Measurements from ENCODE around the gene INTS7. TPM values are rescaled to one million over a fixed set of nuclear protein-coding genes. Genes with fewer than 3 reads are reported as not detected.

INTS7 gene
- total RNA-seq, 2 donors from 2014 or later: 6.6 to 8.6 TPM

DNA sequence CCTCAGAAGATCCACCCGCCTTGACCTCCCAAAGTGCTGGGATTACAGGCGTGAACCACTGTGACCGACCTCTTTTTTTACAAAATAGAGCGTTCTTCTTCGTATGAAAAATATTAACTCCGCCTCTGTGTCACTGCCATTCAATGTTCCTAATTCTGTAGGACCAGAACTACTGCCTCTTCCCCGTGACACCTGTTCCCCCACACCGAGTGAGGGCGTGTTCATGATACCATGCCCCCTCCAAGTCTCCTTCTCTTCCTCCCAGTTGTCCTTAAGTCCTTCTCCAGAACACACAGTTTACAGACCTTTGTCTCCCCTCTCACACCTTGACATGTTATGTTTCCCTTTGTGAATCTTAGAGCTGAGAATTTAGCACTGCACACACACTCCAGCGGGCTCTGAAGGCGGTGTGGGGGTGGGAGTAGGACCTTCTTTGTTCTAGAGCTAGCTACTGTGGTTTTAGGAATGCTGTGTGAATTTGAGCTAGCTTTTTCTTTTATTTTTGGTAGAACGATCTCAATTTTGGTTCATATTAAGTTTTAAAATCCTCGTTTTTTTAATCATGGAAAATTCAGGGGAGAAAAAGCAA lies 122.4 kb downstream of the INTS7 start:
- Histone ChIP-seq H3K4me3 (no peak overlapping the region), H3K9me3 (no peaks in the 10 kb centered on the region), H3K36me3 (replicated peaks in 1 of 2; ENCODE audit: insufficient read depth in 1 of 2, low read depth in 2 of 2) (no peaks in the 10 kb centered on the region), H3K27me3 (no peaks in the 10 kb centered on the region), H3K4me1 (peaks cover 14% of the 10 kb centered on the region), H3K27ac (no peak overlapping the region)
- TF ChIP-seq, protein P1, sequence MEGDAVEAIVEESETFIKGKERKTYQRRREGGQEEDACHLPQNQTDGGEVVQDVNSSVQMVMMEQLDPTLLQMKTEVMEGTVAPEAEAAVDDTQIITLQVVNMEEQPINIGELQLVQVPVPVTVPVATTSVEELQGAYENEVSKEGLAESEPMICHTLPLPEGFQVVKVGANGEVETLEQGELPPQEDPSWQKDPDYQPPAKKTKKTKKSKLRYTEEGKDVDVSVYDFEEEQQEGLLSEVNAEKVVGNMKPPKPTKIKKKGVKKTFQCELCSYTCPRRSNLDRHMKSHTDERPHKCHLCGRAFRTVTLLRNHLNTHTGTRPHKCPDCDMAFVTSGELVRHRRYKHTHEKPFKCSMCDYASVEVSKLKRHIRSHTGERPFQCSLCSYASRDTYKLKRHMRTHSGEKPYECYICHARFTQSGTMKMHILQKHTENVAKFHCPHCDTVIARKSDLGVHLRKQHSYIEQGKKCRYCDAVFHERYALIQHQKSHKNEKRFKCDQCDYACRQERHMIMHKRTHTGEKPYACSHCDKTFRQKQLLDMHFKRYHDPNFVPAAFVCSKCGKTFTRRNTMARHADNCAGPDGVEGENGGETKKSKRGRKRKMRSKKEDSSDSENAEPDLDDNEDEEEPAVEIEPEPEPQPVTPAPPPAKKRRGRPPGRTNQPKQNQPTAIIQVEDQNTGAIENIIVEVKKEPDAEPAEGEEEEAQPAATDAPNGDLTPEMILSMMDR (IDR thresholded peaks at IDR 0.05): no peak
- no peak for TF ChIP-seq POLR2A (IDR thresholded peaks at IDR 0.05)
- ATAC-seq: no peak
- DNase-seq: no peak
- 82 to 90% methylated on average over 13 of the region's 13 CpGs for WGBS, 2 donors
- intact Hi-C loops (cut with DNase I): no loop called here

DNA sequence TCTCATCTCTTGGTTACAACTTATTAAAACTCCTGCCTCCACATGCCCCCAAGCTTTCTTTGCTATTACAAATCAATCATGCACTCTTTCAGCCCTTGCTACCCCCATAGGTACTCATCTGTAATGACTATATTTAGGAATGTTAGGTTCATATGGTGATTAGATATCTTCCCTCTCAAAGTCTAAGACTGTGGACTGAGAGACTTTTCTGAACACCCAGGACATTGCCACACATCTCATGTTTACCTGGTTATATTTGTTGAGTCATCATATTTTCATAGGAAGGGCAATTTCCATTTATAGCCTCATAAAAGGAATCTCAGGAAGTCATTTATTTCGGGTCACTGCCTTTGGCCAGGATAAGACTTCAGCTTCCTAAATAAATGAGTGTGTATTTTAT lies 123.3 kb downstream of the INTS7 start:
- Histone ChIP-seq H3K27ac (no peak overlapping the region), H3K4me3 (no peak overlapping the region), H3K27me3 (no peaks in the 10 kb centered on the region), H3K36me3 (replicated peaks in 1 of 2; ENCODE audit: insufficient read depth in 1 of 2, low read depth in 2 of 2) (no peaks in the 10 kb centered on the region), H3K4me1 (peaks cover 6% of the 10 kb centered on the region), H3K9me3 (no peaks in the 10 kb centered on the region)
- no peak for TF ChIP-seq POLR2A (IDR thresholded peaks at IDR 0.05)
- TF ChIP-seq, protein P1 (IDR thresholded peaks at IDR 0.05): no peak
- DNase-seq: no peak
- no peak for ATAC-seq
- intact Hi-C loops (cut with DNase I): no loop called here
- 50 to 52% methylated on average over 1 of the region's 1 CpG for WGBS, 2 donors

DNA sequence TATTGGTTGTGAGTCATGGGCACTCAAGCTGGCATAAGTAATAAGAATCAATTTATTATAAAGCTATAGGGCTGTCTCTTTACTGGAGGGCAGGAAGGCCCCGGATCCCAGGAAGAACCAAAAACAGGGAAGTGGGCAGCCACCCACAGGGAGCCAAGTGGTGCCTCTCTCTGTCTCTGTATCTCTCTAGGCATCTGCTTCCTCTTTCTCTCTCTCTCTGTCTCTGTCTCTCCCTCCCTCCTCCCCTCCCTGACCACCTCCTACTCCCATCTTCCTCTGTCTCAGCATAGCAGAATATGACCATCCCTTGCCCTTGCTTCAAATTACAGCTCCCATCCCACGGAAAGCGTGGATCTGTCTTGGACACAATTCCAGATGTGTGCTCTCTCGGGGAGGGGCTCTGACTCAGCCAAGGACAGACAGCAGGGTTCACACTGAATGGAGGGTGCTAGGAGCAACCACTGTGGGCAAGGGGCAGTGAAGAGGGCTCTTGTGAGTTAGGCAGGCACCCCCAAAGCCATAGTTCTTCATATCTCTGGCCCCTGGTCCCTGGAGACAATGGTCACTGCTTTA lies 124.4 kb downstream of the INTS7 start:
- H3K27ac ChIP-seq: no peak overlapping the region
- H3K4me1 ChIP-seq: peaks cover 6% of the 10 kb centered on the region
- H3K9me3 ChIP-seq: no peaks in the 10 kb centered on the region
- H3K36me3 ChIP-seq (replicated peaks in 1 of 2; ENCODE audit: insufficient read depth in 1 of 2, low read depth in 2 of 2): no peaks in the 10 kb centered on the region
- DNase-seq (no peak), ATAC-seq (no peak)
- no peak overlapping the region for H3K4me3 ChIP-seq
- WGBS, 2 donors: 60 to 73% methylated on average over 4 of the region's 4 CpGs
- intact Hi-C loops (cut with DNase I): no loop called here
- no peaks in the 10 kb centered on the region for H3K27me3 ChIP-seq
- no peak for TF ChIP-seq POLR2A (IDR thresholded peaks at IDR 0.05)
- TF ChIP-seq, protein P1 (IDR thresholded peaks at IDR 0.05): no peak

DNA sequence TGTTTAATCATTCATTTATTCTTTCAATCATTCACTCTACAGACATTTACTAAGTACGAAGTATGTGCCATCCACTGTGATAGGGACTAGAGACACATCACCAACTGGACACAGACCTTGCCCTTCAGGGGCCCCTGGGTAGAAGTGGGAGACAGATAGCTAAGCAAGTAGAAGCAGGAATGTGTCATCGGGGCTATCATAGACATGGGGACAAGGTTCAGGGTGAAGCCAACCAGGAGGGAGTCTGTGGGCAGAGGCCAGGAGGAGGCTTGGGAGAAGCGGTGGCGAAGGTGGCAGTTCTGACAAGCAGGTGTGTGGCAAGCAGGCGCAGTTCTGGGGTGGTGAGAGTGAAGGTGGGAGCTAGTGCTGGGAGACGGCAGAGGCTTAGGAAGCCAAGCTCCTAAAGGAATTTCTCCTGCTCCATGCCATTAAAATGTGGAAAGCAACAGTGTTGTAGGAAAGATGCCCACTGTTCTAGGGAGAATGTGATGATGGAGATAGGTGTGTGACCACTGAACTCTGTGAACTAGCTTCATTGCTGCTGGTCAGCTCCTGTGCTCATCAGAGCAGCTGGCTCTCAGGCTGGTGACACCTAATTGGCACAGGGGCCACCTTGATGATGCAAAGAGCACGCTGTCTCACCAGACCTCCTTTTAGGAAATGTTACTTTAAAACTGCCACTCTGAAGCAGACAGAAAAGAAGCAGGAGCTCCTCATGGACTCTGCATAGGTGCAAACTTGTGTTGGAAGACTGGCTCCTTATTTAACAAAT lies 125.1 kb downstream of the INTS7 start:
- no peak for DNase-seq
- WGBS, 2 donors: 78 to 81% methylated on average over 7 of the region's 7 CpGs

More for the DNA sequence above, 125.1 kb downstream of the INTS7 start:
- no peaks in the 10 kb centered on the region for H3K9me3 ChIP-seq
- TF ChIP-seq, protein P1 (IDR thresholded peaks at IDR 0.05): no peak
- TF ChIP-seq POLR2A (IDR thresholded peaks at IDR 0.05): no peak
- H3K4me1 ChIP-seq: peaks cover 6% of the 10 kb centered on the region
- H3K36me3 ChIP-seq (replicated peaks in 1 of 2; ENCODE audit: insufficient read depth in 1 of 2, low read depth in 2 of 2): no peaks in the 10 kb centered on the region
- no peaks in the 10 kb centered on the region for H3K27me3 ChIP-seq
- no peak overlapping the region for H3K27ac ChIP-seq
- ATAC-seq: no peak
- no peak overlapping the region for H3K4me3 ChIP-seq
- intact Hi-C loops (cut with DNase I): no loop called here
